HL-60 (cell line): Measurements from ENCODE around the gene RNF187.

Experiments
- DNase-seq, 2 experiments: peaks; one replicate each; pipeline ENCODE4 v3.0.0-alpha.2; 2010 to 2020; ENCODE audit warnings: low read depth in 1 of 2, low spot score in 1 of 2
- H3K27ac ChIP-seq: fragments of 250-450 bp; sonication (Bioruptor Pico); replicated peaks from 2 replicates; pipeline ENCODE4 v1.5.1; 2020; ENCODE audit warnings: mild to moderate bottlenecking, moderate library complexity
- H3K27me3 ChIP-seq: fragments of 250-450 bp; sonication (Bioruptor Pico); 2 replicates; pipeline ENCODE4 v1.5.1; 2021; ENCODE audit warnings: mild to moderate bottlenecking, moderate library complexity; ENCODE audit not compliant: insufficient read depth, poor library complexity, severe bottlenecking
- H3K4me3 ChIP-seq: replicated peaks from 2 replicates; pipeline ENCODE4 v1.5.1; 2011; ENCODE audit warnings: mild to moderate bottlenecking, control low read depth, low read length; ENCODE audit not compliant: insufficient read depth
- GABPA ChIP-seq: IDR thresholded peaks from 2 replicates; pipeline ENCODE4 v1.6.1; 2012; ENCODE audit warnings: low read depth
- POLR2AphosphoS5 ChIP-seq: IDR thresholded peaks from 2 replicates; pipeline ENCODE4 v1.6.1; 2012; ENCODE audit warnings: low read depth
- SPI1 ChIP-seq: IDR thresholded peaks from 2 replicates; pipeline ENCODE4 v1.6.1; 2012; ENCODE audit warnings: low read depth, mild to moderate bottlenecking, borderline replicate concordance
- TF ChIP-seq, protein P1 (sequence below): IDR thresholded peaks from 2 replicates; pipeline ENCODE4 v1.6.1; 2012; ENCODE audit warnings: low read depth; ENCODE audit not compliant: insufficient replicate concordance
- TF ChIP-seq, protein P2 (sequence below): IDR thresholded peaks from one replicate; pipeline ENCODE4 v1.5.1; 2011; ENCODE audit warnings: low read length, control low read depth, inconsistent platforms; ENCODE audit not compliant: insufficient read depth

Gene RNF187

DNA sequence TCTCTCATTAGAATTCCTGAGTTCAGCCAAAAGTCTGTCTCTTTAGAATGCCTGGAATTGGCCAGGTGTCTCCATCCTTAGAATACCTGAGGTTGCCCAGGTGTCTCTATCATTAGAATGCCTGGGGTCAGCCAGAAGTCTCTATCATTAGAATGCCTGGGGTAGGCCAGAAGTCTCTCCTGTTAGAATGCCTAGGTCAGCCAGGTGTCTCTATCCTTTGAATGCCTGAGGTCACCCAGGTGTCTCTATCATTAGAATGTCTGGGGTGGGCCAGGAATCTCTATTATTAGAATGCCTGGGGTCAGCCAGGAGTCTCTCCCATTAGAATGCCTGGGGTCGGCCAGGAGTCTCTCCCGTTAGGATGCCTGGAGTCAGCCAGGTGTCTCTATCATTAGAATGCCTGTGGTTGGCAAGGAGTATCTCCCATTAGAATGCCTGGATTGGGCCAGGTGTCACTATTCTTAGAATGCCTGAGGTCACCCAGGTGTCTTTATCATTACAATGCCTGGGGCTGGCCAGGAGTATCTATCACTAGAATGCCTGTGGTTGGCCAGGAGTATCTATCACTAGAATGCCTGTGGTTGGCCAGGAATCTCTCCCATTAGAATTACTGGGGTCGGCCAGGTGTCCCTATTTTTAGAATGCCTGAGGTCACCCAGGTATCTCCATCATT, 43.0 kb downstream of the RNF187 start:
- no peak for DNase-seq
- Histone ChIP-seq H3K4me3 (no peak overlapping the region), H3K27me3 (no peaks in the 10 kb centered on the region), H3K27ac (no peak overlapping the region)
- TF ChIP-seq SPI1, result no peak
- TF ChIP-seq, protein P1, sequence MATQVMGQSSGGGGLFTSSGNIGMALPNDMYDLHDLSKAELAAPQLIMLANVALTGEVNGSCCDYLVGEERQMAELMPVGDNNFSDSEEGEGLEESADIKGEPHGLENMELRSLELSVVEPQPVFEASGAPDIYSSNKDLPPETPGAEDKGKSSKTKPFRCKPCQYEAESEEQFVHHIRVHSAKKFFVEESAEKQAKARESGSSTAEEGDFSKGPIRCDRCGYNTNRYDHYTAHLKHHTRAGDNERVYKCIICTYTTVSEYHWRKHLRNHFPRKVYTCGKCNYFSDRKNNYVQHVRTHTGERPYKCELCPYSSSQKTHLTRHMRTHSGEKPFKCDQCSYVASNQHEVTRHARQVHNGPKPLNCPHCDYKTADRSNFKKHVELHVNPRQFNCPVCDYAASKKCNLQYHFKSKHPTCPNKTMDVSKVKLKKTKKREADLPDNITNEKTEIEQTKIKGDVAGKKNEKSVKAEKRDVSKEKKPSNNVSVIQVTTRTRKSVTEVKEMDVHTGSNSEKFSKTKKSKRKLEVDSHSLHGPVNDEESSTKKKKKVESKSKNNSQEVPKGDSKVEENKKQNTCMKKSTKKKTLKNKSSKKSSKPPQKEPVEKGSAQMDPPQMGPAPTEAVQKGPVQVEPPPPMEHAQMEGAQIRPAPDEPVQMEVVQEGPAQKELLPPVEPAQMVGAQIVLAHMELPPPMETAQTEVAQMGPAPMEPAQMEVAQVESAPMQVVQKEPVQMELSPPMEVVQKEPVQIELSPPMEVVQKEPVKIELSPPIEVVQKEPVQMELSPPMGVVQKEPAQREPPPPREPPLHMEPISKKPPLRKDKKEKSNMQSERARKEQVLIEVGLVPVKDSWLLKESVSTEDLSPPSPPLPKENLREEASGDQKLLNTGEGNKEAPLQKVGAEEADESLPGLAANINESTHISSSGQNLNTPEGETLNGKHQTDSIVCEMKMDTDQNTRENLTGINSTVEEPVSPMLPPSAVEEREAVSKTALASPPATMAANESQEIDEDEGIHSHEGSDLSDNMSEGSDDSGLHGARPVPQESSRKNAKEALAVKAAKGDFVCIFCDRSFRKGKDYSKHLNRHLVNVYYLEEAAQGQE, result no peak
- TF ChIP-seq GABPA, result no peak
- TF ChIP-seq POLR2AphosphoS5, result no peak
- TF ChIP-seq, protein P2, sequence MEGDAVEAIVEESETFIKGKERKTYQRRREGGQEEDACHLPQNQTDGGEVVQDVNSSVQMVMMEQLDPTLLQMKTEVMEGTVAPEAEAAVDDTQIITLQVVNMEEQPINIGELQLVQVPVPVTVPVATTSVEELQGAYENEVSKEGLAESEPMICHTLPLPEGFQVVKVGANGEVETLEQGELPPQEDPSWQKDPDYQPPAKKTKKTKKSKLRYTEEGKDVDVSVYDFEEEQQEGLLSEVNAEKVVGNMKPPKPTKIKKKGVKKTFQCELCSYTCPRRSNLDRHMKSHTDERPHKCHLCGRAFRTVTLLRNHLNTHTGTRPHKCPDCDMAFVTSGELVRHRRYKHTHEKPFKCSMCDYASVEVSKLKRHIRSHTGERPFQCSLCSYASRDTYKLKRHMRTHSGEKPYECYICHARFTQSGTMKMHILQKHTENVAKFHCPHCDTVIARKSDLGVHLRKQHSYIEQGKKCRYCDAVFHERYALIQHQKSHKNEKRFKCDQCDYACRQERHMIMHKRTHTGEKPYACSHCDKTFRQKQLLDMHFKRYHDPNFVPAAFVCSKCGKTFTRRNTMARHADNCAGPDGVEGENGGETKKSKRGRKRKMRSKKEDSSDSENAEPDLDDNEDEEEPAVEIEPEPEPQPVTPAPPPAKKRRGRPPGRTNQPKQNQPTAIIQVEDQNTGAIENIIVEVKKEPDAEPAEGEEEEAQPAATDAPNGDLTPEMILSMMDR, result no peak

DNA sequence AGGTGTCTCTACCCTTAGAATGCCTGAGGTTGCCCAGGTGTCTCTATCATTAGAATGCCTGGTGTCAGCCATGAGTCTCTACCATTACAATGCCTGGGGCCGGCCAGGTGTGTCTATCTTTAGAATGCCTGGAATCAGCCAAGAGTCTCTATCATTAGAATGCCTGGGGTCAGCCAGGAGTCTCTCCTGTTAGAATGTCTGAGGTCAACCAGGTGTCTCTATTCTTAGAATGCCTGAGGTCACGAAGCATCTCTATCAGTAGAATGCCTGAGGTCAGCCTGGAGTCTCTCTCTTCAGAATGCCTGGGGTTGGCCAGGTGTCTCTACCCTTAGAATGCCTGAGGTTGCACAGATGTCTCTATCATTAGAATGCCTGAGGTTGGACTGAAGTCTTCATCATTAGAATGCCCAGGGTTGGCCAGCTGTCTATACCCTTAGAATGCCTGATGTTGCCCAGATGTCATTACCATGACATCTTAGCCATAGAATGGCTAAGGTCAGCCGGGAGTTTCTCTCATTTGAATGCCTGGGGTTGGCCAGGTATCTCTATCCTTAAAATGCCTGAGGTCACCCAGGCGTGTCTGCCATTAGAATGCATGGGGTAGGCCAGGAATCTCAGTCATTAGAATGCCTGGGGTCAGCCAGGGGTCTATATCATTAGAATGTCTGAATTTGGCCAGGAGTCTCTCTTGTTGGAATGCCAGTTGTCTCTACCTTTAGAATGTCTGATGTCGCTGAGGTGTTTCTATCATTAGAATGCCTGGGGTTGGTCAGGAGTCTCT, 44.0 kb downstream of the RNF187 start:
- Histone ChIP-seq H3K4me3 (no peak overlapping the region), H3K27ac (no peak overlapping the region), H3K27me3 (no peaks in the 10 kb centered on the region)
- no peak for DNase-seq
- TF ChIP-seq GABPA (no peak), SPI1 (no peak), POLR2AphosphoS5 (no peak)
- TF ChIP-seq, protein P2, result no peak
- TF ChIP-seq, protein P1, result no peak

DNA sequence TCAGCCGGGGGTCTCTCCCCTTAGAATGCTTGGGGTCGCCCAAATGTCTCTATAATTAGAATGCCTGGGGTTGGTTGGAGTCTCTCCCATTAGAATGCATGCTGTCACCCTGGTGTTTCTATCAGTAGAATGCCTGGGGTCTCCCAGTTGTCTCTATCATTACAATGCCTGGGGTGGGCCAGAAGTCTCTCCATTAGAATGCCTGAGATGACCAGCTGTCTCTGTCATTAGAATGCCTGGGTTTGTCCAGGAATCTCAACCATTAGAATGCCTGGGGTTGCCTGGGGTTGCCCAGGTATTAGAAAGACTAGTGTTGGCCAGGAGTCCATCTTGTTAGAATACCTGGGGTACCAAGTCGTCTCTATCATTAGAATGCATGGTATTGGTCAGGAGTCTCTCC, 51.6 kb downstream of the RNF187 start:
- Histone ChIP-seq H3K27me3 (no peaks in the 10 kb centered on the region), H3K27ac (no peak overlapping the region), H3K4me3 (no peak overlapping the region)
- TF ChIP-seq POLR2AphosphoS5 (no peak), GABPA (no peak)
- TF ChIP-seq, protein P2, result no peak
- TF ChIP-seq, protein P1, result no peak
- DNase-seq, result no peak
